ENCODE data around the gene PPA1. TPM values are rescaled to one million over a fixed set of nuclear protein-coding genes. Genes with fewer than 3 reads are reported as not detected.
A peak's percentile ranks its signal among the peaks of the same experiment; 100 is the strongest.

The PPA1 gene
- total RNA-seq (2022) (221 and 293 TPM in 2 replicates), Bru-seq, nascent RNA (percentile 93 among the genes with signal in this experiment), BruChase-seq, experiment 1, labeled RNA remaining after a 6-hour chase (percentile 91 among the genes with signal in this experiment), BruChase-seq, experiment 2, labeled RNA remaining after a 2-hour chase (percentile 83 among the genes with signal in this experiment)
- long read RNA-seq, transcript PPA1-202 (11 exons, 1,295 nt): major isoform, 378 of 408 reads
- long read RNA-seq, partial matches to known transcripts: 18 of 408 reads
- long read RNA-seq, other reads (novel, unspliced or antisense): 12 of 408 reads

DNA sequence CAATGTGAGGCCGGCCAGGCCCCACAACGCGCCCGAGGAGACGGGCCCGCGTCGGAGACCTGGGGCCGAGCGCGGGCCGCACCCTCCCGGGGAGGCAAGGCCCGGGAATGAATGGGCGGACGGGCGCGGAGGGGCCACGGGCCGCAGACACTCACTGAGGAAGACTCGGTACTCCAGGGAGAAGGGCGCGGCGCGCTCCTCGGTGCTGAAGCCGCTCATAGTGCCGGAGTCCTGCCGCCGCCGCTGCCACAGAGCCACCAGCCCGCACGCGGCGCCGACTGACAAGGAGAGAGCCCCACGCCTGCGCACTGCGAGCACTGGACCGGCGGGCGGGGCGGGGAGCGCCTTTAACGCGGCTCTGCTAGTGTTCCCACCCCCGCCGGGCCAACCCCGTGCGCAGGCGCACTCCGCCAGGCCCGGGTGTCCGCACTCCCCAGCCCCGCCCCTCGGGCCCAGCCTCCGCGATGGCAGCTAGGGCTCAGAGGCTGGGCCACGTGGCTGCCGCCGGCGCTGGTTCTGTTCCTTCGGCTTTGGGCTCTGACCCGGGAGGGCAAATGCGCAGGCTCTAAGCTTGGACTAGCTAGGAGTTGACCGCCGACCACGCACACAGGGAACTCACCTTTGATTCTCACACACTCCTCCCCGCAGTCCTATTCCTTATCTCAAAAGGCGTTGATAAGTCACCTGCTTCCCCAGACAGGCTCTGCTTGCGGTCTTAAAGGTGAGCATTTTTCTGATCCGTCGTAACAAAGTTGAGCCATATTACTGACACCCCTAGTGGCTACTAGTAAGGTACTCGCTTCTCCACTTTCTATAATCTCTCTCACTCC lies at the start of gene PPA1:
Gene PPA1, minus strand, starts transcription at position 321 of the 830 bp plus-strand sequence. Its CDS starts 102 bp downstream, at position 219.
- peaks cover 29% of the 10 kb centered on the region for H3K36me3 Mint-ChIP-seq (ENCODE audit: insufficient read depth, unreplicated experiment)
- TSS peak; percentile 83 for BruUV-seq (replicated peaks)
- H3K4me1 Mint-ChIP-seq (ENCODE audit: insufficient read depth, unreplicated experiment): peaks cover 32% of the 10 kb centered on the region

DNA sequence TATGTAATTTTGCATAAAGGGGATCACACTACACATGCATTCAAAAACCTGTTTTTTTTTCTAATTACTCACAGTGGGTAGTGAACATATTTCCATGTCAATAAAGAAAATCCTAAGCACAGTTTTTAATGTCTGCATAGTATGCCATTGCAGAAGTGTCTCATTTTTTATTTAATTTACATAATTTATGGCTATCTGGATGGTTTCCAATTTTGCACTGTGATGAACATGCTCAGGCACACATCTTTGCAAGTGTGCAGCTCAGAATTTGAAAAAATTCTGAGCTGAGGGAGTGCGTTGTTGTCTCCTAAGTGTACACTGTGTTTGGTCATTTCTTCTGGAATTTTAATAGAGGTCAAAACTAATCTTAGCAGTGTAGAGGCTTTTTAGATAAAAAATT lies 48.4 kb upstream of the PPA1 start:
- H3K4me1 Mint-ChIP-seq (ENCODE audit: insufficient read depth, unreplicated experiment): peaks cover 5% of the 10 kb centered on the region
- TF ChIP-seq, protein P1, sequence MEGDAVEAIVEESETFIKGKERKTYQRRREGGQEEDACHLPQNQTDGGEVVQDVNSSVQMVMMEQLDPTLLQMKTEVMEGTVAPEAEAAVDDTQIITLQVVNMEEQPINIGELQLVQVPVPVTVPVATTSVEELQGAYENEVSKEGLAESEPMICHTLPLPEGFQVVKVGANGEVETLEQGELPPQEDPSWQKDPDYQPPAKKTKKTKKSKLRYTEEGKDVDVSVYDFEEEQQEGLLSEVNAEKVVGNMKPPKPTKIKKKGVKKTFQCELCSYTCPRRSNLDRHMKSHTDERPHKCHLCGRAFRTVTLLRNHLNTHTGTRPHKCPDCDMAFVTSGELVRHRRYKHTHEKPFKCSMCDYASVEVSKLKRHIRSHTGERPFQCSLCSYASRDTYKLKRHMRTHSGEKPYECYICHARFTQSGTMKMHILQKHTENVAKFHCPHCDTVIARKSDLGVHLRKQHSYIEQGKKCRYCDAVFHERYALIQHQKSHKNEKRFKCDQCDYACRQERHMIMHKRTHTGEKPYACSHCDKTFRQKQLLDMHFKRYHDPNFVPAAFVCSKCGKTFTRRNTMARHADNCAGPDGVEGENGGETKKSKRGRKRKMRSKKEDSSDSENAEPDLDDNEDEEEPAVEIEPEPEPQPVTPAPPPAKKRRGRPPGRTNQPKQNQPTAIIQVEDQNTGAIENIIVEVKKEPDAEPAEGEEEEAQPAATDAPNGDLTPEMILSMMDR (IDR thresholded peaks at IDR 0.05; ENCODE audit: unreplicated experiment): no peak
- DNase-seq (ENCODE audit: unreplicated experiment): no peak
- H3K27me3 Mint-ChIP-seq (ENCODE audit: insufficient read depth, unreplicated experiment): peaks cover 21% of the 10 kb centered on the region
- H3K9me3 Mint-ChIP-seq (ENCODE audit: unreplicated experiment): peaks cover 6% of the 10 kb centered on the region
- no peak overlapping the region for H3K4me3 Mint-ChIP-seq (ENCODE audit: unreplicated experiment)
- H3K27ac Mint-ChIP-seq (ENCODE audit: low read depth, unreplicated experiment): no peak overlapping the region
- no peaks in the 10 kb centered on the region for H3K36me3 Mint-ChIP-seq (ENCODE audit: insufficient read depth, unreplicated experiment)
- POLR2A ChIA-PET: interaction anchor here (0.7 to 1.4 kb wide), 3 partner anchors 9 to 56 kb away, joined by 3 to 6 read pairs (median 3); no protein-coding TSS in a partner anchor
- CTCF ChIA-PET: interaction anchor here (0.7 to 1.6 kb wide), 2 partner anchors 14 to 60 kb away, joined by 4 to 5 read pairs; no protein-coding TSS in a partner anchor
- BruUV-seq (replicated peaks): no TSS peak
- intact Hi-C loops (cut with micrococcal nuclease): no loop called here

More for the DNA sequence above, at the start of gene PPA1:
- intact Hi-C loops (cut with micrococcal nuclease): no loop called here
- POLR2A ChIA-PET: interaction anchor here (0.7 to 6.4 kb wide), 42 partner anchors 8 to 800 kb away, joined by 3 to 101 read pairs (median 6); partner anchors contain the start of genes EIF4EBP2, LRRC20, SAR1A and TYSND1
- Mint-ChIP-seq H3K27ac (ENCODE audit: low read depth, unreplicated experiment) (peak within 1 kb of the TSS; percentile 97), H3K4me3 (ENCODE audit: unreplicated experiment) (peak within 1 kb of the TSS; percentile 90), H3K9me3 (ENCODE audit: unreplicated experiment) (no peaks in the 10 kb centered on the region), H3K27me3 (ENCODE audit: insufficient read depth, unreplicated experiment) (no peaks in the 10 kb centered on the region)
- TF ChIP-seq, protein P1 (IDR thresholded peaks at IDR 0.05; ENCODE audit: unreplicated experiment): no peak
- DNase-seq (ENCODE audit: unreplicated experiment): peak; percentile 96
- CTCF ChIA-PET: interaction anchor here (0.6 to 3.0 kb wide), 11 partner anchors 12 to 131 kb away, joined by 3 to 27 read pairs (median 3); partner anchors contain the start of gene TYSND1

DNA sequence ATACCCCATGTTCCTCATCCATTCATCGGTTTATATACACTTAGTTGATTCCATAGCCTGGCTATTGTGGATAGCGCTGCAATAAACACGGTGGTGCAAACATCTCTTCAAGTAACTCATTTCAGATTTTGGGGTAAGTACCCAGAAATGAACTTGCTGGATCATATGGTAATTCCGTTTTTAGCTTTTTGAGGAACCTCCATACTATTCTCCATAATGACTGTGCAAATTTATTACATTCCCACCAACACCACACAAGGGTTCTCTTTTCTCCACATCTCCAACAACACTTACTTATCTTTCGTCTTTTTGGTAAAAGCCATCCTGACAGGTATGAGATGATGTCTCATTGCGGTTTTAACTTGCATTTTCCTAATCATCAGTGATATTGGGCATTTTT lies 46.9 kb upstream of the PPA1 start:
- intact Hi-C loops (cut with micrococcal nuclease): no loop called here
- POLR2A ChIA-PET: no interaction called here
- CTCF ChIA-PET: interaction anchor here (1.2 kb wide), 1 partner anchor 98 kb away, joined by 5 read pairs; no protein-coding TSS in a partner anchor
- H3K27me3 Mint-ChIP-seq (ENCODE audit: insufficient read depth, unreplicated experiment): peaks cover 21% of the 10 kb centered on the region
- no peak overlapping the region for H3K4me3 Mint-ChIP-seq (ENCODE audit: unreplicated experiment)
- TF ChIP-seq, protein P1 (IDR thresholded peaks at IDR 0.05; ENCODE audit: unreplicated experiment): no peak
- peaks cover 5% of the 10 kb centered on the region for H3K4me1 Mint-ChIP-seq (ENCODE audit: insufficient read depth, unreplicated experiment)
- no peak for DNase-seq (ENCODE audit: unreplicated experiment)
- BruUV-seq (replicated peaks): no TSS peak
- H3K27ac Mint-ChIP-seq (ENCODE audit: low read depth, unreplicated experiment): no peak overlapping the region
- H3K9me3 Mint-ChIP-seq (ENCODE audit: unreplicated experiment): peaks cover 7% of the 10 kb centered on the region
- no peaks in the 10 kb centered on the region for H3K36me3 Mint-ChIP-seq (ENCODE audit: insufficient read depth, unreplicated experiment)
